HEK293 (cell line): Measurements from ENCODE around the gene ATP5PO.

Source experiments
- BCL11A ChIP-seq: fragments of 450-650 bp; formaldehyde crosslinking; IDR thresholded peaks from 2 replicates; pipeline ENCODE4 v1.5.1; 2016; ENCODE audit warnings: low read depth, missing biosample characterization, missing genetic modification characterization
- GLI4 ChIP-seq: fragments of 450-650 bp; formaldehyde crosslinking; IDR thresholded peaks from 2 replicates; pipeline ENCODE4 v1.5.1; 2016; ENCODE audit warnings: missing biosample characterization, missing genetic modification characterization
- MZF1 ChIP-seq: fragments of 450-650 bp; formaldehyde crosslinking; IDR thresholded peaks from 2 replicates; pipeline ENCODE4 v1.5.1; 2017; ENCODE audit warnings: missing biosample characterization, missing genetic modification characterization, borderline replicate concordance
- OVOL3 ChIP-seq: fragments of 450-650 bp; formaldehyde crosslinking; IDR thresholded peaks from 2 replicates; pipeline ENCODE4 v1.5.1; 2016; ENCODE audit warnings: missing biosample characterization, missing genetic modification characterization
- TCF7L2 ChIP-seq: IDR thresholded peaks from 2 replicates; pipeline ENCODE4 v1.6.1; 2011; ENCODE audit warnings: low read depth, mild to moderate bottlenecking, inconsistent platforms, low read length, moderate library complexity, borderline replicate concordance
- WT1 ChIP-seq: fragments of 450-650 bp; formaldehyde crosslinking; IDR thresholded peaks from 2 replicates; pipeline ENCODE4 v1.5.1; 2016; ENCODE audit warnings: missing biosample characterization, missing genetic modification characterization
- YY2 ChIP-seq: fragments of 450-650 bp; formaldehyde crosslinking; IDR thresholded peaks from 2 replicates; pipeline ENCODE4 v1.5.1; 2016; ENCODE audit warnings: missing biosample characterization, missing genetic modification characterization
- ZFHX2 ChIP-seq: fragments of 450-650 bp; formaldehyde crosslinking; conservative IDR thresholded peaks from 2 replicates; pipeline ENCODE4 v1.5.1; 2016; ENCODE audit warnings: missing biosample characterization, missing genetic modification characterization
- ZNF112 ChIP-seq: fragments of 450-650 bp; formaldehyde crosslinking; IDR thresholded peaks from 2 replicates; pipeline ENCODE4 v1.5.0; 2017; ENCODE audit warnings: missing biosample characterization, missing genetic modification characterization
- ZNF184 ChIP-seq: fragments of 450-650 bp; IDR thresholded peaks from 2 replicates; pipeline ENCODE4 v1.5.1; 2018; ENCODE audit warnings: missing biosample characterization, mild to moderate bottlenecking, missing genetic modification characterization
- ZNF19 ChIP-seq: fragments of 450-650 bp; formaldehyde crosslinking; IDR thresholded peaks from 2 replicates; pipeline ENCODE4; 2016; ENCODE audit warnings: missing biosample characterization, missing genetic modification characterization, low read depth
- ZNF2 ChIP-seq: fragments of 450-650 bp; formaldehyde crosslinking; IDR thresholded peaks from 2 replicates; pipeline ENCODE4 v1.5.1; 2016; ENCODE audit warnings: missing biosample characterization, missing genetic modification characterization
- ZNF324 ChIP-seq: fragments of 450-650 bp; formaldehyde crosslinking; IDR thresholded peaks from 2 replicates; pipeline ENCODE4 v1.5.1; 2016; ENCODE audit warnings: missing biosample characterization, missing genetic modification characterization
- ZNF362 ChIP-seq: fragments of 450-650 bp; formaldehyde crosslinking; IDR thresholded peaks from 2 replicates; pipeline ENCODE4 v1.5.1; 2016; ENCODE audit warnings: missing biosample characterization, missing genetic modification characterization
- ZNF398 ChIP-seq: fragments of 450-650 bp; formaldehyde crosslinking; IDR thresholded peaks from 2 replicates; pipeline ENCODE4 v1.5.1; 2017; ENCODE audit warnings: missing biosample characterization, missing genetic modification characterization
- ZNF585B ChIP-seq: fragments of 450-650 bp; formaldehyde crosslinking; IDR thresholded peaks from 2 replicates; pipeline ENCODE4 v1.5.1; 2016; ENCODE audit warnings: missing biosample characterization, missing genetic modification characterization
- ZNF600 ChIP-seq: fragments of 450-650 bp; formaldehyde crosslinking; IDR thresholded peaks from 2 replicates; pipeline ENCODE4 v1.5.1; 2016; ENCODE audit warnings: missing biosample characterization, missing genetic modification characterization
- ZNF654 ChIP-seq: fragments of 450-650 bp; formaldehyde crosslinking; IDR thresholded peaks from 2 replicates; pipeline ENCODE4 v1.5.1; 2016; ENCODE audit warnings: low read depth, missing biosample characterization, missing genetic modification characterization
- ZNF792 ChIP-seq: fragments of 450-650 bp; formaldehyde crosslinking; IDR thresholded peaks from 2 replicates; pipeline ENCODE4 v1.5.1; 2016; ENCODE audit warnings: missing biosample characterization, missing genetic modification characterization
- ZSCAN23 ChIP-seq: fragments of 450-650 bp; formaldehyde crosslinking; IDR thresholded peaks from 2 replicates; pipeline ENCODE4 v1.5.1; 2016; ENCODE audit warnings: missing biosample characterization, missing genetic modification characterization
- TF ChIP-seq, protein P1 (sequence below): fragments of 450-650 bp; formaldehyde crosslinking; conservative IDR thresholded peaks from 2 replicates; pipeline ENCODE4 v1.5.1; 2016; ENCODE audit warnings: low read depth, missing biosample characterization, missing genetic modification characterization
- TF ChIP-seq, protein P2 (sequence below): fragments of 450-650 bp; formaldehyde crosslinking; IDR thresholded peaks from 2 replicates; pipeline ENCODE4 v1.5.1; 2016; ENCODE audit warnings: missing biosample characterization, missing genetic modification characterization
- TF ChIP-seq, protein P3 (sequence below): fragments of 450-650 bp; formaldehyde crosslinking; IDR thresholded peaks from 2 replicates; pipeline ENCODE4 v1.5.1; 2017; ENCODE audit warnings: missing biosample characterization, missing genetic modification characterization
- TF ChIP-seq, protein P4 (sequence below): fragments of 450-650 bp; formaldehyde crosslinking; IDR thresholded peaks from 2 replicates; pipeline ENCODE4 v1.5.1; 2016; ENCODE audit warnings: missing biosample characterization, missing genetic modification characterization

Gene ATP5PO

DNA sequence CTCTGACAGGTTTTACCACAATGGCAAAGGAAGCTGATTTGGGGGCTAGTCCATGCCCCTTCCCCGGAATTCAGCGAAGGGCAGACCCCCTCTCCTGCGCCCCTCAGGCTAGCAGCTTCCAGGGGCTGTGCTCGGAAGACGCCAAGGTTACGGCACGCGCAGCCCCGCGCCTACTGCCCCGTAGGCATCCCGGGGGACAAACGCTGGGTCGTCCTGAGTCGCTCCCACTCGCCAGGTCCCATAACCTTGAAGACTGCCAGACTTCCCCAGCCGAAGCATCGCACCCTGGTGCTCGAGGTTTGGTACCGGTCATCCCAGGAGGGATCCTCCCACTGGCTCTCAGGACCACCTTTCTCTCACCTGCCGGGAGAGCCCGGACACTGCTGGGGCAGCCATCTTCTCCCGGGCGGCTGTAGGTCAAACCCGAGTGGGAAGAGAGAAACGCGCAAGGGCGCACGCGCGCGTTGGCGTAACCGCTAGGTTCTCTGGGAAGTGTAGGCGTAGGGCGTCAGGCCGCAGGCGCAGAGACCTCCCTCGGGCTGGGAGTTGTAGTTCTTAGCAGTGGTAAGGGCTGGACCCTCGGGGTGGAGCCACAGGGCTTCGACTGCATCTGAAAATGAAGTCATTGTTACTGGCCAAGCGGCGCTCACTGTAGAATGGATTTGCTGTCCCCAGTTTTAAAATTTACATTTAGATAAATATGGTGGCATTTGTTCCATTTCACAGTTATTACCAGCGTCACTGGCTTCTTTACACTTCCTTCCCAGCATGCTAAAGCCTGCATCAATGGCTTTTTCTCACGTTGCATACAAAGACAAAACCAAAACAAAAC lies at the start of gene ATP5PO (continued):
- TF ChIP-seq, protein P1, sequence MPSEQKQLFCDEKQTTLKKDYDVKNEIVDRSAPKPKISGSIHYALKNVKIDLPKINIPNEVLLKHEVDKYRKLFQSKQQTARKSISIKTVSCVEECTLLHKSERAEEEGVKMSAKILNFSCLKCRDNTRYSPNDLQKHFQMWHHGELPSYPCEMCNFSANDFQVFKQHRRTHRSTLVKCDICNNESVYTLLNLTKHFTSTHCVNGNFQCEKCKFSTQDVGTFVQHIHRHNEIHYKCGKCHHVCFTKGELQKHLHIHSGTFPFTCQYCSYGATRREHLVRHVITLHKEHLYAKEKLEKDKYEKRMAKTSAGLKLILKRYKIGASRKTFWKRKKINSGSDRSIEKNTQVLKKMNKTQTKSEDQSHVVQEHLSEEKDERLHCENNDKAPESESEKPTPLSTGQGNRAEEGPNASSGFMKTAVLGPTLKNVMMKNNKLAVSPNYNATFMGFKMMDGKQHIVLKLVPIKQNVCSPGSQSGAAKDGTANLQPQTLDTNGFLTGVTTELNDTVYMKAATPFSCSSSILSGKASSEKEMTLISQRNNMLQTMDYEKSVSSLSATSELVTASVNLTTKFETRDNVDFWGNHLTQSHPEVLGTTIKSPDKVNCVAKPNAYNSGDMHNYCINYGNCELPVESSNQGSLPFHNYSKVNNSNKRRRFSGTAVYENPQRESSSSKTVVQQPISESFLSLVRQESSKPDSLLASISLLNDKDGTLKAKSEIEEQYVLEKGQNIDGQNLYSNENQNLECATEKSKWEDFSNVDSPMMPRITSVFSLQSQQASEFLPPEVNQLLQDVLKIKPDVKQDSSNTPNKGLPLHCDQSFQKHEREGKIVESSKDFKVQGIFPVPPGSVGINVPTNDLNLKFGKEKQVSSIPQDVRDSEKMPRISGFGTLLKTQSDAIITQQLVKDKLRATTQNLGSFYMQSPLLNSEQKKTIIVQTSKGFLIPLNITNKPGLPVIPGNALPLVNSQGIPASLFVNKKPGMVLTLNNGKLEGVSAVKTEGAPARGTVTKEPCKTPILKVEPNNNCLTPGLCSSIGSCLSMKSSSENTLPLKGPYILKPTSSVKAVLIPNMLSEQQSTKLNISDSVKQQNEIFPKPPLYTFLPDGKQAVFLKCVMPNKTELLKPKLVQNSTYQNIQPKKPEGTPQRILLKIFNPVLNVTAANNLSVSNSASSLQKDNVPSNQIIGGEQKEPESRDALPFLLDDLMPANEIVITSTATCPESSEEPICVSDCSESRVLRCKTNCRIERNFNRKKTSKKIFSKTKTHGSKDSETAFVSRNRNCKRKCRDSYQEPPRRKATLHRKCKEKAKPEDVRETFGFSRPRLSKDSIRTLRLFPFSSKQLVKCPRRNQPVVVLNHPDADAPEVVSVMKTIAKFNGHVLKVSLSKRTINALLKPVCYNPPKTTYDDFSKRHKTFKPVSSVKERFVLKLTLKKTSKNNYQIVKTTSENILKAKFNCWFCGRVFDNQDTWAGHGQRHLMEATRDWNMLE (tag by site-specific recombination) = peak; percentile 41; the same call in 1 of the 2 replicates
- TF ChIP-seq ZNF2 (no peak), ZNF324 (tag by site-specific recombination) (peak; percentile 69; the same call in 1 of the 2 replicates), ZSCAN23 (no peak), ZNF112 (tag by site-specific recombination) (no peak), ZNF600 (peak; percentile 61), GLI4 (tag by site-specific recombination) (no peak), ZNF19 (tag by site-specific recombination) (no peak), TCF7L2 (no peak), WT1 (no peak), ZNF585B (tag by site-specific recombination) (no peak), OVOL3 (tag by site-specific recombination) (no peak), ZNF398 (tag by site-specific recombination) (no peak), BCL11A (tag by site-specific recombination) (no peak), ZNF654 (tag by site-specific recombination) (no peak), ZNF184 (tag by site-specific recombination) (peak; percentile 50; the same call in 1 of the 2 replicates), ZFHX2 (peak; percentile 97), YY2 (tag by site-specific recombination) (no peak; the same call in 1 of the 2 replicates), ZNF362 (no peak), MZF1 (tag by site-specific recombination) (no peak), ZNF792 (tag by site-specific recombination) (no peak)
- TF ChIP-seq, protein P2, sequence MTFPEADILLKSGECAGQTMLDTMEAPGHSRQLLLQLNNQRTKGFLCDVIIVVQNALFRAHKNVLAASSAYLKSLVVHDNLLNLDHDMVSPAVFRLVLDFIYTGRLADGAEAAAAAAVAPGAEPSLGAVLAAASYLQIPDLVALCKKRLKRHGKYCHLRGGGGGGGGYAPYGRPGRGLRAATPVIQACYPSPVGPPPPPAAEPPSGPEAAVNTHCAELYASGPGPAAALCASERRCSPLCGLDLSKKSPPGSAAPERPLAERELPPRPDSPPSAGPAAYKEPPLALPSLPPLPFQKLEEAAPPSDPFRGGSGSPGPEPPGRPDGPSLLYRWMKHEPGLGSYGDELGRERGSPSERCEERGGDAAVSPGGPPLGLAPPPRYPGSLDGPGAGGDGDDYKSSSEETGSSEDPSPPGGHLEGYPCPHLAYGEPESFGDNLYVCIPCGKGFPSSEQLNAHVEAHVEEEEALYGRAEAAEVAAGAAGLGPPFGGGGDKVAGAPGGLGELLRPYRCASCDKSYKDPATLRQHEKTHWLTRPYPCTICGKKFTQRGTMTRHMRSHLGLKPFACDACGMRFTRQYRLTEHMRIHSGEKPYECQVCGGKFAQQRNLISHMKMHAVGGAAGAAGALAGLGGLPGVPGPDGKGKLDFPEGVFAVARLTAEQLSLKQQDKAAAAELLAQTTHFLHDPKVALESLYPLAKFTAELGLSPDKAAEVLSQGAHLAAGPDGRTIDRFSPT (tag by site-specific recombination) = no peak
- TF ChIP-seq, protein P3, sequence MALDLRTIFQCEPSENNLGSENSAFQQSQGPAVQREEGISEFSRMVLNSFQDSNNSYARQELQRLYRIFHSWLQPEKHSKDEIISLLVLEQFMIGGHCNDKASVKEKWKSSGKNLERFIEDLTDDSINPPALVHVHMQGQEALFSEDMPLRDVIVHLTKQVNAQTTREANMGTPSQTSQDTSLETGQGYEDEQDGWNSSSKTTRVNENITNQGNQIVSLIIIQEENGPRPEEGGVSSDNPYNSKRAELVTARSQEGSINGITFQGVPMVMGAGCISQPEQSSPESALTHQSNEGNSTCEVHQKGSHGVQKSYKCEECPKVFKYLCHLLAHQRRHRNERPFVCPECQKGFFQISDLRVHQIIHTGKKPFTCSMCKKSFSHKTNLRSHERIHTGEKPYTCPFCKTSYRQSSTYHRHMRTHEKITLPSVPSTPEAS (tag by site-specific recombination) = no peak
- TF ChIP-seq, protein P4, sequence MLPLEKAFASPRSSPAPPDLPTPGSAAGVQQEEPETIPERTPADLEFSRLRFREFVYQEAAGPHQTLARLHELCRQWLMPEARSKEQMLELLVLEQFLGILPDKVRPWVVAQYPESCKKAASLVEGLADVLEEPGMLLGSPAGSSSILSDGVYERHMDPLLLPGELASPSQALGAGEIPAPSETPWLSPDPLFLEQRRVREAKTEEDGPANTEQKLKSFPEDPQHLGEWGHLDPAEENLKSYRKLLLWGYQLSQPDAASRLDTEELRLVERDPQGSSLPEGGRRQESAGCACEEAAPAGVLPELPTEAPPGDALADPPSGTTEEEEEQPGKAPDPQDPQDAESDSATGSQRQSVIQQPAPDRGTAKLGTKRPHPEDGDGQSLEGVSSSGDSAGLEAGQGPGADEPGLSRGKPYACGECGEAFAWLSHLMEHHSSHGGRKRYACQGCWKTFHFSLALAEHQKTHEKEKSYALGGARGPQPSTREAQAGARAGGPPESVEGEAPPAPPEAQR (tag by site-specific recombination) = no peak
